Measurements from ENCODE around the gene TFPT. TPM values are rescaled to one million over a fixed set of nuclear protein-coding genes. Genes with fewer than 3 reads are reported as not detected.

Gene TFPT
- total RNA-seq, 1 donor from 2014 or later, result 25.2 TPM

DNA sequence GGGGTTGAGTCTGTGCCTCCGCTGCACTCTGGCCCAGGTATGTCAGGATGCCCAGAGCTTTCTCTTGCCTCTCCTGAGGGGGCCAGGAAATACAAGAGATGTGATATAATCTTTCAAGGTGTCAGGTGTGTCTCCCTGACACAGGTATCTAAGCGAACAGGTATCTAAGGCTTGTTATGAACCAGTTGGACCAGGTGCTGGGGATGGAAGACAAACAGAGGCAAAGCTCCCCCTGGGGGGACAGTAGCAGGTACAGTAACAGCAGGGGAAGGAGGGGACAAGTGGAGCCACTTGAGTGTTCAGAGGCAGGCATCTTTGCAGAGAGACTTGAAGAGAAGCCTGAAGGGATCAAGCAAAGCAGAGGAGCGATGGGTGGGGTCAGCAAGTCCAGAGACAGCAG is 41.5 kb upstream of the TFPT start:
- Histone ChIP-seq H3K4me1 (ENCODE audit: insufficient read depth, low read length) (peaks cover 33% of the 10 kb centered on the region), H3K36me3 (ENCODE audit: insufficient read depth, low read length) (peaks cover 31% of the 10 kb centered on the region), H3K4me3 (ENCODE audit: insufficient read depth, low read depth, low read length) (no peak overlapping the region), H3K9ac (ENCODE audit: low read length) (no peak overlapping the region), H3K9me3 (ENCODE audit: insufficient read depth, low read depth, low read length) (no peaks in the 10 kb centered on the region), H3K4me2 (ENCODE audit: low read length) (no peak overlapping the region), H3K79me2 (ENCODE audit: insufficient read depth, low read length) (peaks cover 18% of the 10 kb centered on the region), H3K27me3 (ENCODE audit: insufficient read depth, low read length) (no peaks in the 10 kb centered on the region), H4K20me1 (ENCODE audit: insufficient read depth, low read length) (peaks cover 39% of the 10 kb centered on the region), H2AFZ (ENCODE audit: low read depth, low read length) (no peak overlapping the region), H3K27ac (ENCODE audit: low read depth, low read length) (no peak overlapping the region)
- H3K9me3 Mint-ChIP-seq (ENCODE audit: unreplicated experiment), result no peaks in the 10 kb centered on the region
- no peak for FAIRE-seq
- H3K4me1 Mint-ChIP-seq (ENCODE audit: low read depth, unreplicated experiment), result peaks cover 12% of the 10 kb centered on the region
- H3K27ac Mint-ChIP-seq (ENCODE audit: unreplicated experiment), result no peak overlapping the region
- H3K4me3 Mint-ChIP-seq (ENCODE audit: unreplicated experiment), result no peak overlapping the region
- TF ChIP-seq, protein P1, sequence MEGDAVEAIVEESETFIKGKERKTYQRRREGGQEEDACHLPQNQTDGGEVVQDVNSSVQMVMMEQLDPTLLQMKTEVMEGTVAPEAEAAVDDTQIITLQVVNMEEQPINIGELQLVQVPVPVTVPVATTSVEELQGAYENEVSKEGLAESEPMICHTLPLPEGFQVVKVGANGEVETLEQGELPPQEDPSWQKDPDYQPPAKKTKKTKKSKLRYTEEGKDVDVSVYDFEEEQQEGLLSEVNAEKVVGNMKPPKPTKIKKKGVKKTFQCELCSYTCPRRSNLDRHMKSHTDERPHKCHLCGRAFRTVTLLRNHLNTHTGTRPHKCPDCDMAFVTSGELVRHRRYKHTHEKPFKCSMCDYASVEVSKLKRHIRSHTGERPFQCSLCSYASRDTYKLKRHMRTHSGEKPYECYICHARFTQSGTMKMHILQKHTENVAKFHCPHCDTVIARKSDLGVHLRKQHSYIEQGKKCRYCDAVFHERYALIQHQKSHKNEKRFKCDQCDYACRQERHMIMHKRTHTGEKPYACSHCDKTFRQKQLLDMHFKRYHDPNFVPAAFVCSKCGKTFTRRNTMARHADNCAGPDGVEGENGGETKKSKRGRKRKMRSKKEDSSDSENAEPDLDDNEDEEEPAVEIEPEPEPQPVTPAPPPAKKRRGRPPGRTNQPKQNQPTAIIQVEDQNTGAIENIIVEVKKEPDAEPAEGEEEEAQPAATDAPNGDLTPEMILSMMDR (IDR thresholded peaks at IDR 0.05; ENCODE audit: insufficient read depth, low read depth, low read length), result no peak
- TF ChIP-seq EZH2 (IDR thresholded peaks at IDR 0.05; ENCODE audit: insufficient read depth, low read length), result no peak
- no peaks in the 10 kb centered on the region for H3K27me3 Mint-ChIP-seq (ENCODE audit: low read depth, unreplicated experiment)
- DNase-seq (ENCODE audit: low read depth), result no peak
- H3K36me3 Mint-ChIP-seq (ENCODE audit: low read depth, unreplicated experiment), result peaks cover 4% of the 10 kb centered on the region

DNA sequence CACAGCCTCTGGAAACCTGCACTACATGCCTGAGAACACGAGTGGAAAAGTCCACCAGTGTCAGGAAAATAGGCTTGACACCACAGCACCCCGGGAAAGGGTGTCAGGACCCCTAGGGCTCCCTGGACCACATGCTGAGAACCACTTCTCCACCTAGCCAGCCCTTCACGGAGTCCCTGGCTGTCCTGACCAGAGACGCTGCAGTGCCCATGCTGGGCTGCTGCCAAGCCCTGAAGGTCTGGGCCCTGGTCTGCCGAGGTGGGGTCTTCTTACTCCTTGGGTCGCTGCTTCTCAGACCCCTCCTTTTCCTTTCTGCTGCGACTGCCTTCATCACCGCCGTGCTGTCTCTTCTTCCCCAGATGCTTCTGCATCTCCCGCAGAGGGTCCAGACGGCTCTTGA is 41.0 kb upstream of the TFPT start:
- no peak overlapping the region for H3K4me2 ChIP-seq (ENCODE audit: low read length)
- H3K27me3 ChIP-seq (ENCODE audit: insufficient read depth, low read length), result no peaks in the 10 kb centered on the region
- no peak overlapping the region for H3K9ac ChIP-seq (ENCODE audit: low read length)
- no peak overlapping the region for H3K4me3 Mint-ChIP-seq (ENCODE audit: unreplicated experiment)
- H3K9me3 ChIP-seq (ENCODE audit: insufficient read depth, low read depth, low read length), result no peaks in the 10 kb centered on the region
- H3K4me1 ChIP-seq (ENCODE audit: insufficient read depth, low read length), result peaks cover 33% of the 10 kb centered on the region
- peaks cover 43% of the 10 kb centered on the region for H4K20me1 ChIP-seq (ENCODE audit: insufficient read depth, low read length)
- H3K27ac Mint-ChIP-seq (ENCODE audit: unreplicated experiment), result no peak overlapping the region
- no peak for DNase-seq (ENCODE audit: low read depth)
- H3K36me3 ChIP-seq (ENCODE audit: insufficient read depth, low read length), result peaks cover 34% of the 10 kb centered on the region
- peaks cover 12% of the 10 kb centered on the region for H3K4me1 Mint-ChIP-seq (ENCODE audit: low read depth, unreplicated experiment)
- H3K9me3 Mint-ChIP-seq (ENCODE audit: unreplicated experiment), result no peaks in the 10 kb centered on the region
- no peak overlapping the region for H3K4me3 ChIP-seq (ENCODE audit: insufficient read depth, low read depth, low read length)
- TF ChIP-seq, protein P1 (IDR thresholded peaks at IDR 0.05; ENCODE audit: insufficient read depth, low read depth, low read length), result no peak
- TF ChIP-seq EZH2 (IDR thresholded peaks at IDR 0.05; ENCODE audit: insufficient read depth, low read length), result no peak
- H3K27ac ChIP-seq (ENCODE audit: low read depth, low read length), result no peak overlapping the region
- H3K27me3 Mint-ChIP-seq (ENCODE audit: low read depth, unreplicated experiment), result no peaks in the 10 kb centered on the region
- peaks cover 5% of the 10 kb centered on the region for H3K36me3 Mint-ChIP-seq (ENCODE audit: low read depth, unreplicated experiment)
- H3K79me2 ChIP-seq (ENCODE audit: insufficient read depth, low read length), result peaks cover 18% of the 10 kb centered on the region
- H2AFZ ChIP-seq (ENCODE audit: low read depth, low read length), result no peak overlapping the region
- FAIRE-seq, result no peak

DNA sequence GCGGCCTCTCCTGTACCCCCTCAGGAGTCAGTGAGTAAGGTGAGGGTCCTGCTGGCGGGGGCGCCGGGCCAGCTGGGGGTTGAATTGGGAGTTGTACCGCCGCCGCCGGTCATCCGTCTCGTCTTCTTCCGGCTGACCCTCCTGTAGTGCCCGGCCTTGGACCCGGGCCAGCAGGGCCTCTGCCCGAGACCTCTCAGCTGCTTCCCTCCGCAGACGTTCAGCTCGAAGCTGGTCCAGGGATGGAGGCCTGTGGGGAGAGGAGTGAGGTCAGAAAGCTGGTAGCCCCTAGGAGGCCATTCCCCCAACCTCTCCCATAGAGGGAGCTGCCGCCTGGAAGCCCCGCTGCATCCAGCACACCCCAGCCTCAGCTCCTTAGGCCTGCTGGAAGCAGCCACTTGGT is 40.2 kb upstream of the TFPT start:
- Mint-ChIP-seq H3K27me3 (ENCODE audit: low read depth, unreplicated experiment) (no peaks in the 10 kb centered on the region), H3K9me3 (ENCODE audit: unreplicated experiment) (no peaks in the 10 kb centered on the region), H3K27ac (ENCODE audit: unreplicated experiment) (no peak overlapping the region), H3K36me3 (ENCODE audit: low read depth, unreplicated experiment) (peaks cover 10% of the 10 kb centered on the region), H3K4me3 (ENCODE audit: unreplicated experiment) (no peak overlapping the region), H3K4me1 (ENCODE audit: low read depth, unreplicated experiment) (peaks cover 8% of the 10 kb centered on the region)
- TF ChIP-seq, protein P1 (IDR thresholded peaks at IDR 0.05; ENCODE audit: insufficient read depth, low read depth, low read length), result no peak
- TF ChIP-seq EZH2 (IDR thresholded peaks at IDR 0.05; ENCODE audit: insufficient read depth, low read length), result no peak
- no peak overlapping the region for H3K27ac ChIP-seq (ENCODE audit: low read depth, low read length)
- H3K9ac ChIP-seq (ENCODE audit: low read length), result no peak overlapping the region
- H3K4me3 ChIP-seq (ENCODE audit: insufficient read depth, low read depth, low read length), result no peak overlapping the region
- DNase-seq (ENCODE audit: low read depth) (no peak), FAIRE-seq (no peak)
- H3K4me2 ChIP-seq (ENCODE audit: low read length), result no peak overlapping the region
- peaks cover 48% of the 10 kb centered on the region for H4K20me1 ChIP-seq (ENCODE audit: insufficient read depth, low read length)
- H2AFZ ChIP-seq (ENCODE audit: low read depth, low read length), result no peak overlapping the region
- H3K9me3 ChIP-seq (ENCODE audit: insufficient read depth, low read depth, low read length), result no peaks in the 10 kb centered on the region
- peaks cover 39% of the 10 kb centered on the region for H3K36me3 ChIP-seq (ENCODE audit: insufficient read depth, low read length)
- peaks cover 18% of the 10 kb centered on the region for H3K79me2 ChIP-seq (ENCODE audit: insufficient read depth, low read length)
- H3K27me3 ChIP-seq (ENCODE audit: insufficient read depth, low read length), result no peaks in the 10 kb centered on the region
- peaks cover 30% of the 10 kb centered on the region for H3K4me1 ChIP-seq (ENCODE audit: insufficient read depth, low read length)
